Endodermal cell (in vitro differentiated cells): ENCODE data around the gene TENT5D. TPM values are rescaled to one million over a fixed set of nuclear protein-coding genes. Genes with fewer than 3 reads are reported as not detected.

ENCODE experiments used
- DNase-seq: peaks from one replicate; pipeline ENCODE4 v3.0.0-alpha.2; 2017
- H3K27ac ChIP-seq: 2 replicates; pipeline ENCODE4 v1.5.1; 2013; ENCODE audit warnings: mild to moderate bottlenecking, low read depth, low read length, moderate library complexity
- H3K27me3 ChIP-seq: 2 replicates; pipeline ENCODE4 v1.6.1; 2013; ENCODE audit warnings: mild to moderate bottlenecking, low read length, moderate library complexity; ENCODE audit not compliant: insufficient read depth, control insufficient read depth, poor library complexity, severe bottlenecking
- H3K36me3 ChIP-seq: 2 replicates; pipeline ENCODE4 v1.7.0; 2013; ENCODE audit warnings: mild to moderate bottlenecking, low read length, moderate library complexity; ENCODE audit not compliant: control insufficient read depth, insufficient read depth
- H3K4me1 ChIP-seq: one replicate; pipeline ENCODE4 v1.7.0; 2013; ENCODE audit warnings: low read length; ENCODE audit not compliant: control insufficient read depth, insufficient read depth
- H3K4me3 ChIP-seq: 2 replicates; pipeline ENCODE4 v1.5.1; 2013; ENCODE audit warnings: mild to moderate bottlenecking, low read length, moderate library complexity
- H3K9ac ChIP-seq: 2 replicates; pipeline ENCODE4 v1.6.1; 2013; ENCODE audit warnings: mild to moderate bottlenecking, low read length, moderate library complexity; ENCODE audit not compliant: poor library complexity, severe bottlenecking; ENCODE audit errors: extremely low read depth
- H3K9me3 ChIP-seq: 2 replicates; pipeline ENCODE4 v1.6.1; 2013; ENCODE audit warnings: mild to moderate bottlenecking, low read length, moderate library complexity; ENCODE audit not compliant: control insufficient read depth
- H3K27ac Mint-ChIP-seq: 2 replicates; pipeline ENCODE4 v1.8.0; 2020; ENCODE audit warnings: mixed read lengths
- H3K27me3 Mint-ChIP-seq: 2 replicates; pipeline ENCODE4 v1.8.0; 2021; ENCODE audit warnings: mild to moderate bottlenecking, mixed read lengths; ENCODE audit not compliant: insufficient read depth
- H3K36me3 Mint-ChIP-seq: 2 replicates; pipeline ENCODE4 v1.8.0; 2020; ENCODE audit warnings: low read depth, mixed read lengths
- H3K4me1 Mint-ChIP-seq: 2 replicates; pipeline ENCODE4 v1.8.0; 2020; ENCODE audit warnings: mixed read lengths
- H3K4me3 Mint-ChIP-seq: 2 replicates; pipeline ENCODE4 v1.8.0; 2020; ENCODE audit warnings: mild to moderate bottlenecking, moderate library complexity, mixed read lengths
- H3K9me3 Mint-ChIP-seq: 2 replicates; pipeline ENCODE4 v1.8.0; 2020; ENCODE audit warnings: mild to moderate bottlenecking, mixed read lengths
- CTCF ChIP-seq: fragments of 200-600 bp; sonication (generic); conservative IDR thresholded peaks from 2 replicates; pipeline ENCODE4 v1.5.0; 2021; ENCODE audit warnings: antibody characterized with exemption, mild to moderate bottlenecking
- WGBS, 2 experiments: methylation state at CpG; one replicate each; pipeline versions ENCODE4 v1.1.5 to v1.1.7; 2013; ENCODE audit warnings: missing lambda C conversion rate in 2 of 2, mixed read lengths in 1 of 2; ENCODE audit not compliant: insufficient coverage in 1 of 2, insufficient read length in 1 of 2; 5-methylcytosine and 5-hydroxymethylcytosine counted together
- total RNA-seq, 2 donors: library from RNA; stranded (reverse); fragmentation: NEBNext Ultra II Directional in 1 of 2; extraction: Animal tissue kit (Norgen Biotek cat#: 25700) in 1 of 2; gene quantifications; 2 replicates in 1 of 2; 3 replicates in 1 of 2; pipeline ENCODE4 v1.2.1, GENCODE V29; 2021

The TENT5D gene
- total RNA-seq, 2 donors from 2014 or later, result 0.11 TPM; not detected in 1

GRCh38 chrX:80423000-80423399 is 2.8 kb downstream of the TENT5D start:
- no peak for DNase-seq
- Histone ChIP-seq H3K4me1 (no peaks in the 10 kb centered on the region), H3K36me3 (no peaks in the 10 kb centered on the region), H3K4me3 (no peak overlapping the region), H3K9ac (no peak overlapping the region), H3K9me3 (no peaks in the 10 kb centered on the region), H3K27me3 (no peaks in the 10 kb centered on the region), H3K27ac (no peak overlapping the region)
- Mint-ChIP-seq H3K27ac (no peak overlapping the region), H3K27me3 (no peaks in the 10 kb centered on the region), H3K4me1 (no peaks in the 10 kb centered on the region), H3K9me3 (peaks cover 66% of the 10 kb centered on the region), H3K36me3 (no peaks in the 10 kb centered on the region), H3K4me3 (no peak overlapping the region)
- 83 to 100% methylated on average over 2 to 3 of the region's 3 CpGs for WGBS, 2 experiments
- no peak for TF ChIP-seq CTCF

- no peak for TF ChIP-seq CTCF
- no peaks in the 10 kb centered on the region for H3K4me1 ChIP-seq
- H3K36me3 ChIP-seq, result no peaks in the 10 kb centered on the region
- H3K9me3 ChIP-seq, result no peaks in the 10 kb centered on the region
- H3K9me3 Mint-ChIP-seq, result peaks cover 68% of the 10 kb centered on the region
- H3K27ac Mint-ChIP-seq, result no peak overlapping the region
- no peaks in the 10 kb centered on the region for H3K36me3 Mint-ChIP-seq
- 67% methylated on average over 2 of the region's 2 CpGs; no CpG with 5 or more reads in 1 of the 2 experiments for WGBS, 2 experiments
- H3K4me1 Mint-ChIP-seq, result no peaks in the 10 kb centered on the region
- H3K4me3 Mint-ChIP-seq, result no peak overlapping the region
- DNase-seq, result no peak
- H3K27me3 Mint-ChIP-seq, result no peaks in the 10 kb centered on the region
- H3K9ac ChIP-seq, result no peak overlapping the region
- no peak overlapping the region for H3K27ac ChIP-seq
- no peak overlapping the region for H3K4me3 ChIP-seq
- no peaks in the 10 kb centered on the region for H3K27me3 ChIP-seq
These were observed 3.5 kb downstream of the TENT5D start for GRCh38 chrX:80423744-80424143.

- H3K4me3 Mint-ChIP-seq, result no peak overlapping the region
- peaks cover 9% of the 10 kb centered on the region for H3K9me3 ChIP-seq
- H3K4me1 ChIP-seq, result no peaks in the 10 kb centered on the region
- no peaks in the 10 kb centered on the region for H3K27me3 Mint-ChIP-seq
- no peak overlapping the region for H3K4me3 ChIP-seq
- WGBS, 2 experiments, result 74% methylated on average over 3 of the region's 3 CpGs; no CpG with 5 or more reads in 1 of the 2 experiments
- H3K9ac ChIP-seq, result no peak overlapping the region
- no peaks in the 10 kb centered on the region for H3K4me1 Mint-ChIP-seq
- peak; percentile 47 for TF ChIP-seq CTCF
- H3K36me3 Mint-ChIP-seq, result no peaks in the 10 kb centered on the region
- no peaks in the 10 kb centered on the region for H3K27me3 ChIP-seq
- no peak overlapping the region for H3K27ac Mint-ChIP-seq
- peak; percentile 54 for DNase-seq
- no peaks in the 10 kb centered on the region for H3K36me3 ChIP-seq
- H3K27ac ChIP-seq, result no peak overlapping the region
- H3K9me3 Mint-ChIP-seq, result peaks cover 78% of the 10 kb centered on the region
These were observed 10.7 kb downstream of the TENT5D start for GRCh38 chrX:80430826-80431504.
